K562 (cell line): ENCODE measurements around the gene MBD3.

Source experiments
- COPS2 ChIP-seq: fragments of 450-650 bp; conservative IDR thresholded peaks from 2 replicates; pipeline ENCODE4 v1.6.1; 2016; ENCODE audit warnings: mild to moderate bottlenecking, moderate library complexity
- CTCF ChIP-seq, 3 experiments: IDR thresholded peaks in 2 of 3; conservative IDR thresholded peaks in 1 of 3; 2 replicates each; pipeline ENCODE4 v1.5.1; 2011 to 2012; ENCODE audit warnings: low read length in 3 of 3, mild to moderate bottlenecking in 3 of 3, control low read depth in 2 of 3, improper control_type of control experiment in 1 of 3, inconsistent platforms in 1 of 3, low read depth in 1 of 3, mixed read lengths in 1 of 3, moderate library complexity in 1 of 3; ENCODE audit not compliant: insufficient read depth in 2 of 3
- ZNF121 ChIP-seq: sonication (generic); formaldehyde crosslinking; conservative IDR thresholded peaks from 2 replicates; pipeline ENCODE4 v1.8.0; 2022; ENCODE audit warnings: missing genetic modification reagents

- TF ChIP-seq COPS2, result no peak
- no peak for TF ChIP-seq ZNF121 (CRISPR knock-in tag)
- TF ChIP-seq CTCF (IDR thresholded peaks at IDR 0.05 in 2 of 3, conservative IDR thresholded peaks at IDR 0.05 in 1 of 3; ENCODE audit: insufficient read depth in 2 of 3, low read depth in 1 of 3, low read length in 3 of 3), result no peak
Measured at GRCh38 chr19:1556390-1557070, 36.1 kb downstream of the MBD3 start.
